CD4-positive, CD25-positive, alpha-beta regulatory T cell (primary cell): ENCODE measurements around the gene CERS6. TPM values are rescaled to one million over a fixed set of nuclear protein-coding genes. Genes with fewer than 3 reads are reported as not detected.

ENCODE experiments used
- ATAC-seq, 2 donors: fragments of 150-1000 bp; cut with Tn5 transposase; one replicate each; pipeline ENCODE4 v1.10.0; 2021; ENCODE audit warnings: low read depth in 2 of 2, moderate number of reproducible peaks in 2 of 2, moderate library complexity in 1 of 2
- DNase-seq, 3 donors: peaks; one replicate each; pipeline versions ENCODE4 v3.0.0 to v3.0.0-alpha.2; 2012 to 2022; ENCODE audit warnings: mixed read lengths in 1 of 3
- H3K27ac ChIP-seq: one replicate; pipeline ENCODE4 v1.7.0; 2013; ENCODE audit warnings: mild to moderate bottlenecking, low read length; ENCODE audit not compliant: insufficient read depth, poor library complexity, severe bottlenecking
- H3K27me3 ChIP-seq: one replicate; pipeline ENCODE4 v1.7.0; 2013; ENCODE audit warnings: low read length; ENCODE audit not compliant: control insufficient read depth, insufficient read depth
- H3K36me3 ChIP-seq: one replicate; pipeline ENCODE4 v1.7.0; 2013; ENCODE audit warnings: mild to moderate bottlenecking, low read length, moderate library complexity; ENCODE audit not compliant: control insufficient read depth, insufficient read depth
- H3K4me1 ChIP-seq: 2 replicates; pipeline ENCODE4 v1.7.0; 2013; ENCODE audit warnings: mild to moderate bottlenecking, low read length; ENCODE audit not compliant: insufficient read depth, control insufficient read depth, poor library complexity, severe bottlenecking
- H3K4me3 ChIP-seq: one replicate; pipeline ENCODE4 v1.7.0; 2013; ENCODE audit warnings: low read depth, mild to moderate bottlenecking, low read length, moderate library complexity
- H3K9me3 ChIP-seq, 2 experiments: 1 replicate in 1 of 2; 2 replicates in 1 of 2; pipeline ENCODE4 v1.7.0; 2013; ENCODE audit warnings: low read length in 2 of 2, mild to moderate bottlenecking in 1 of 2, moderate library complexity in 1 of 2; ENCODE audit not compliant: control insufficient read depth in 2 of 2
- H3K27ac Mint-ChIP-seq, 3 donors: one replicate each; pipeline ENCODE4 v1.8.0; 2020 to 2022; ENCODE audit warnings: mild to moderate bottlenecking in 3 of 3, mixed read lengths in 3 of 3, moderate library complexity in 2 of 3
- H3K27me3 Mint-ChIP-seq: one replicate; pipeline ENCODE4 v1.8.0; 2022; ENCODE audit warnings: mild to moderate bottlenecking, mixed read lengths
- H3K36me3 Mint-ChIP-seq: one replicate; pipeline ENCODE4 v1.8.0; 2020; ENCODE audit warnings: mixed read lengths
- H3K4me1 Mint-ChIP-seq, 4 donors: one replicate each; pipeline ENCODE4 v1.8.0; 2020 to 2022; ENCODE audit warnings: mixed read lengths in 4 of 4, mild to moderate bottlenecking in 1 of 4
- H3K4me3 Mint-ChIP-seq, 4 donors: one replicate each; pipeline ENCODE4 v1.8.0; 2020 to 2022; ENCODE audit warnings: mild to moderate bottlenecking in 4 of 4, mixed read lengths in 4 of 4, moderate library complexity in 3 of 4
- H3K9me3 Mint-ChIP-seq, 7 donors: one replicate each; pipeline ENCODE4 v1.8.0; 2020 to 2022; ENCODE audit warnings: mixed read lengths in 7 of 7, mild to moderate bottlenecking in 3 of 7, moderate library complexity in 2 of 7
- polyA plus RNA-seq, 4 donors: library from polyadenylated mRNA; unstranded; fragments of 300-500 nt; fragmentation: Illumina TruSeq; gene quantifications; one replicate each; pipeline ENCODE4 v1.2.3, GENCODE V29; 2021
- total RNA-seq: library from RNA; stranded (reverse); gene quantifications from one replicate; pipeline ENCODE4 v1.2.3, GENCODE V29; 2022

The CERS6 gene
- total and polyA plus RNA-seq, 5 donors from 2014 or later: 1.3 to 5.3 (median 3.6) TPM

DNA sequence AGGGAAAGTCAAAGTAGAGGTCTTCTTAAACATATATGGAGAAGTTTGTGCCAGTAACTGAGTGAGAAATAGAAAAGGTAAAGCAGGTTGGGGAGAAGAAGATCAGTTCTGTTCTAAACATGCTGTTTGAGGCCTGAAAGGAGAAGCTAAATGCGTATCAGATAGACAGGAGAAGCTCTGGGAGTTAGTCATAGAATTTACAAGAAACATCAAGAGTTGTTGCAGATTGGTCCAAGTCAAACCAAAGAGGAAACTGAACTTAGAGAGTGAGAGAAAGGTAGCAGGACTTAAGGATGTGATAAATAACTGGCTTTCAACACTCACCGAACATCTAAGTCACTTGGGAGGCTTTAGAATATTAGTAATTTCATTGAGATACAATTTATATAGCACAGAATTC, 29.2 kb upstream of the CERS6 start:
- H3K27ac Mint-ChIP-seq: no peak overlapping the region

GRCh38 chr2:168427451-168427850, 28.6 kb upstream of the CERS6 start:
- Histone ChIP-seq H3K4me1 (peaks cover 2% of the 10 kb centered on the region), H3K4me3 (no peak overlapping the region), H3K9me3 (no peaks in the 10 kb centered on the region), H3K36me3 (no peaks in the 10 kb centered on the region), H3K27me3 (no peaks in the 10 kb centered on the region), H3K27ac (no peak overlapping the region)
- no peaks in the 10 kb centered on the region for H3K36me3 Mint-ChIP-seq
- peaks cover 0 to 1% (median 0%) of the 10 kb centered on the region in 7 donors for H3K9me3 Mint-ChIP-seq
- peaks cover 3 to 10% (median 5%) of the 10 kb centered on the region in 4 donors for H3K4me1 Mint-ChIP-seq
- H3K4me3 Mint-ChIP-seq: no peak overlapping the region
- peaks cover 4% of the 10 kb centered on the region for H3K27me3 Mint-ChIP-seq
- no peak for DNase-seq
- ATAC-seq: no peak
- H3K27ac Mint-ChIP-seq: no peak overlapping the region

More for the DNA sequence above, 29.2 kb upstream of the CERS6 start:
- Histone ChIP-seq H3K9me3 (no peaks in the 10 kb centered on the region), H3K4me1 (no peaks in the 10 kb centered on the region), H3K27me3 (no peaks in the 10 kb centered on the region), H3K27ac (no peak overlapping the region), H3K4me3 (no peak overlapping the region), H3K36me3 (no peaks in the 10 kb centered on the region)
- peaks cover 0 to 6% (median 4%) of the 10 kb centered on the region in 4 donors for H3K4me1 Mint-ChIP-seq
- peaks cover 0 to 1% (median 0%) of the 10 kb centered on the region in 7 donors for H3K9me3 Mint-ChIP-seq
- peaks cover 4% of the 10 kb centered on the region for H3K27me3 Mint-ChIP-seq
- no peak overlapping the region for H3K4me3 Mint-ChIP-seq
- no peaks in the 10 kb centered on the region for H3K36me3 Mint-ChIP-seq
- DNase-seq (no peak), ATAC-seq (no peak)

DNA sequence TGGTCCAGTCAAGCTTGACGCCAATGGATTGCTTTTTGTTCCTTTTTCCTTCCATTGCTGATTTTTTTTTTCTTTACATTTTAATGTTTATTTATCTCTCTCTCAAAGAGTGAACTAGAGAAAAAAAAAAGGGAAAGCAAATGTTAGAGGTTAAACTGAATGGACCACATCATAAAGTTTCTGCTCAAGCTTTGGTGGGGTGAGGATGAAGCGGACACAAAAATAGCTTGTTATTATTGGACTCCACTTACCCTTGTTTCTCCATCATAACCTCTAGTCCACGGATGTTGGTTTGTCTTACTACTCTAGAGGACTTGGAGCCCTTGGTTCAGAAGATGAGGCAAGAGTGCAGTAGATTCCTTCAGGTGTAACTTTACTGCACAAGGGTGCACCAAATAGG, 27.6 kb upstream of the CERS6 start:
- Mint-ChIP-seq H3K4me1 (peaks cover 6 to 20% (median 10%) of the 10 kb centered on the region in 4 donors), H3K4me3 (no peak overlapping the region), H3K36me3 (no peaks in the 10 kb centered on the region), H3K9me3 (peaks cover 0 to 1% (median 0%) of the 10 kb centered on the region in 7 donors), H3K27ac (no peak overlapping the region), H3K27me3 (peaks cover 4% of the 10 kb centered on the region)
- no peak for ATAC-seq
- Histone ChIP-seq H3K9me3 (no peaks in the 10 kb centered on the region), H3K4me1 (peaks cover 8% of the 10 kb centered on the region), H3K4me3 (no peak overlapping the region), H3K27ac (no peak overlapping the region), H3K36me3 (no peaks in the 10 kb centered on the region), H3K27me3 (no peaks in the 10 kb centered on the region)
- DNase-seq: no peak

DNA sequence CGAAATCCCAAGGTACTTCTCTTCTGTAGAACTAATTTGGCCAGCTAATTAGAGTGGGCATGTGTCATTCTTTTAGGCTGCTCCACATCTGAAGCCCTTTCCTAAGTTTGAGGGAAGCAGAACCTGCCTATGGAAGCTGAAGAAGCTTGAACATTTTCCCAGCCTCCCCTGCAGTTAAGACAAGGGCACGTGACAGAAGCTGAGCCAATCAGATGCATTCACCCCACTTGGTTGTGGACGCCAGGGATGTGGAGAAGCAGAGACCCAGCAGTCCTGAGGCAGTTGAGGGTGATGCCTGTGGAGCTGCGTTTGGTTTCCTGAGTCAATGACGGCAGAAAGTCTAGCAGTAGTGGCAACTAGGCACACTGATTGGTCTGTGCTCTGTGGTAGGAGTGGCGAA, 26.1 kb upstream of the CERS6 start:
- Histone ChIP-seq H3K27ac (no peak overlapping the region), H3K36me3 (no peaks in the 10 kb centered on the region), H3K27me3 (no peaks in the 10 kb centered on the region), H3K9me3 (no peaks in the 10 kb centered on the region), H3K4me3 (no peak overlapping the region), H3K4me1 (peaks cover 9% of the 10 kb centered on the region)
- H3K4me1 Mint-ChIP-seq: peaks cover 6 to 20% (median 10%) of the 10 kb centered on the region in 4 donors
- H3K9me3 Mint-ChIP-seq: peaks cover 0 to 1% (median 0%) of the 10 kb centered on the region in 7 donors
- DNase-seq (no peak), ATAC-seq (no peak)
- no peak overlapping the region for H3K4me3 Mint-ChIP-seq
- no peaks in the 10 kb centered on the region for H3K36me3 Mint-ChIP-seq
- H3K27me3 Mint-ChIP-seq: peaks cover 4% of the 10 kb centered on the region
- no peak overlapping the region for H3K27ac Mint-ChIP-seq

DNA sequence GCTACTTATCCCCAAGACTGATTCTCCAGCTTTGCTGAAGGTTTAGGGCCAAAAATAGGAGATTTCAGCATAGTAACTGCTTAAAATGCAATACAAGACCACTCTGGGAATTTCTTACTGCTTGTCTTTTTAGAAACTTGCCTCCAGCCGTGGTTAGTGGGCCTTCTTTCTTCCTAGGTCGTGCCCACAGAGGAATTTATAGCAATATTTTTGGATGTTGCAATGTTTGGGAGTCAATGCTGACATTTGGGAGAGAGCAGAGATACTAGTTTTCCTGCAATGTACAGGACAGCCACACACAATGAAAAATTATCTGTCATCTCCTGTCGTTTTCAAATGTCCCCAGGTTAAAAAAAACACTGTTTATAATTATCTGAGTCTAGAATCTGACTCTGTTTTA, 25.6 kb upstream of the CERS6 start:
- no peak overlapping the region for H3K27ac Mint-ChIP-seq
- DNase-seq (no peak), ATAC-seq (no peak)
- H3K4me3 ChIP-seq: no peak overlapping the region
- peaks cover 6 to 21% (median 10%) of the 10 kb centered on the region in 4 donors for H3K4me1 Mint-ChIP-seq
- no peaks in the 10 kb centered on the region for H3K9me3 ChIP-seq
- no peaks in the 10 kb centered on the region for H3K36me3 Mint-ChIP-seq
- H3K27ac ChIP-seq: no peak overlapping the region
- no peaks in the 10 kb centered on the region for H3K36me3 ChIP-seq
- peaks cover 0 to 1% (median 0%) of the 10 kb centered on the region in 7 donors for H3K9me3 Mint-ChIP-seq
- H3K4me3 Mint-ChIP-seq: no peak overlapping the region
- H3K4me1 ChIP-seq: peaks cover 9% of the 10 kb centered on the region
- H3K27me3 Mint-ChIP-seq: peaks cover 4% of the 10 kb centered on the region
- no peaks in the 10 kb centered on the region for H3K27me3 ChIP-seq

DNA sequence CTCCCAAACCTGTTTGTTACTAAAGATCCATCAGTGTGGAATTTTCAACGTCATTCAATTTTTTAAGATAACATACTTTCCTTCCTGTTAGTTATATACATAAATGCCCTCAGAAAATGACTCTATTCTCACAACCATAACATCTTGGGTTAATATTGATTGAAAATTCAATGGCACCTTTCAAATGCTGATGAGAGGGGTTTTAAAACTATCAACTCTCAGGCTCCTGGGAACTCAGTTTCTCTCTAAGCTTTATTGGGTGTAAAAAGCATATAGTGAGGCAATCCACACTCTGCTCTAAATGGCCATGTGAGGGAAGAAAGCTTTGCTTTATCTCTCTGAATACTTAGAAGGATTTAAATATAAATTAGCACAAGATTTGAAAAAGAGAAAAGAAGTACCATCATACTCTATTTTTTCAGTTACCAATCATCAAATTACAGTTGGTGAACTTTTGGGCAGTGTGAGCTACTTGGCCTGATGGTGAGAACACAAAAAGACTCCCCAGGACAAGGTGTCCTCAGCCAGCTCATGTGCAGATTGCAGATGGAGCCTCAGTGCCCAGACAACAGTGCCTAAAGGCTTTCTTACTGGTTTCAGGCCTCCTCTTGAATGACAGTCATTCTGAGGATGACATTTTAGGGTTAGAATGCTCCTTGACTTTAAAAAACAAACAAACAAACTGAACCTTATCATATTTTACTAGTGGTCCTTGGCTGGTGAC, 24.6 kb upstream of the CERS6 start:
- H3K4me1 ChIP-seq: peaks cover 9% of the 10 kb centered on the region
- Mint-ChIP-seq H3K27ac (peak overlapping the region in 1 of 3 donors; percentile 15), H3K9me3 (peaks cover 0 to 1% (median 0%) of the 10 kb centered on the region in 7 donors), H3K27me3 (peaks cover 1% of the 10 kb centered on the region), H3K4me1 (peaks cover 6 to 21% (median 10%) of the 10 kb centered on the region in 4 donors), H3K36me3 (no peaks in the 10 kb centered on the region), H3K4me3 (no peak overlapping the region)
- no peak overlapping the region for H3K4me3 ChIP-seq
- DNase-seq (no peak), ATAC-seq (no peak)
- H3K9me3 ChIP-seq: no peaks in the 10 kb centered on the region
- no peaks in the 10 kb centered on the region for H3K27me3 ChIP-seq
- H3K27ac ChIP-seq: no peak overlapping the region
- no peaks in the 10 kb centered on the region for H3K36me3 ChIP-seq

DNA sequence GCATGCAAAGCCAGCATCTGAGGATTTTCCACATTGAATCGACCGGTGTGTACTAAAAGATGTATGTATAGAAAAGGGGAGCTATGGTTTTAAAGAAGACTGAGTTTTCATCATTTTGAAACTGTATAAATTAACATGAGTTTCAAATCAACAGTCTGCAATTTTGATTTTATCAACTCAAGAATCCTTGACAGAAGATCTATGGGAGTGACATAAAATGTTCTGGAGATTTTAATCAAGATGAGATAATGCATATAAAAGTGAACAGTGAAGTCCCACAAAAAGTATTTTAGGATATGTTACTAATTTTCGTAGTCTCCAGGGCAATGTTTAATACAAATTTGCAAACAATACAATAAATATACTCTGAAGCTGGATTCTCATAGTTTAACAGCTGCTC, 24.0 kb upstream of the CERS6 start:
- Mint-ChIP-seq H3K36me3 (no peaks in the 10 kb centered on the region), H3K4me3 (no peak overlapping the region), H3K27ac (peak overlapping the region in 1 of 3 donors; percentile 15), H3K27me3 (peaks cover 4% of the 10 kb centered on the region), H3K4me1 (peaks cover 6 to 21% (median 9%) of the 10 kb centered on the region in 4 donors), H3K9me3 (peaks cover 0 to 1% (median 0%) of the 10 kb centered on the region in 7 donors)
- H3K27ac ChIP-seq: no peak overlapping the region
- H3K9me3 ChIP-seq: no peaks in the 10 kb centered on the region
- H3K36me3 ChIP-seq: no peaks in the 10 kb centered on the region
- DNase-seq (no peak), ATAC-seq (no peak)
- no peak overlapping the region for H3K4me3 ChIP-seq
- peaks cover 9% of the 10 kb centered on the region for H3K4me1 ChIP-seq
- H3K27me3 ChIP-seq: no peaks in the 10 kb centered on the region
